Endothelial cell of coronary artery (primary cell): ENCODE results near the gene TXNDC17. TPM values are rescaled to one million over a fixed set of nuclear protein-coding genes. Genes with fewer than 3 reads are reported as not detected.

Source experiments
- total RNA-seq: library from RNA; depleted of rRNA; stranded (reverse); fragments of >200 nt; gene quantifications from 2 replicates; pipeline ENCODE4 v1.2.3, GENCODE V29; 2014

Gene TXNDC17
- total RNA-seq: 102 and 157 TPM in 2 replicates

DNA sequence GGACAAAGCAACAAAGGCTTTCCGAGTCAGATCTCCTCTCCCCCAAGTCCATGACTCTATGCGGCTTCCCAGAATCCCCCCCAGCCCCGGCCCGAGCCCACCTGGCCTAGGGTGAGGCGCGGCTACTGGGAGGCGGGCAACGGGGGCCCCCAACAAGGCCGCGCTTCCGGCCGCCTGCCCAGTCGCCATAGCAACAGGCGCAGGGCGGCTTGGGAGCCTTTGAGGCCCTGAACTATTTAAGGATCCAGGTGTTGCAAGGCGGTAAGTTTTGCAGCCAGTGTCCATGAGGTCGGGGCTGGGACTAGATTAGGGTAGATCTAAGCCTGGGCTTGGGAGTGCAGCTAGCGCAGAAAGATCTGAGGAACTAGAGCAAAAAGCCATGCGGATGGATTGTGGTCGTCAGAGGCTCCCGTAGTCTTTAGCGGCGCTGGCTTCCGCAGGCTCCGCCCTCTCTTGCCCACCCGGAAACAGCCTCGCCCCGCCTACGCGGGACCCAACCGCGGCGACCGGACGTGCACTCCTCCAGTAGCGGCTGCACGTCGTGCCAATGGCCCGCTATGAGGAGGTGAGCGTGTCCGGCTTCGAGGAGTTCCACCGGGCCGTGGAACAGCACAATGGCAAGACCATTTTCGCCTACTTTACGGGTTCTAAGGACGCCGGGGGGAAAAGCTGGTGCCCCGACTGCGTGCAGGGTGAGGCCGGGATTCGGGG lies at the start of gene TXNDC17, which contains the start of gene KIAA0753:
Gene TXNDC17, plus strand, starts transcription at position 525 of the 711 bp plus-strand sequence. Its CDS starts 23 bp downstream, at position 548.
Gene KIAA0753, minus strand, starts transcription at position 176 of the 711 bp plus-strand sequence. CDS start 5,608 bp downstream, outside the sequence.

DNA sequence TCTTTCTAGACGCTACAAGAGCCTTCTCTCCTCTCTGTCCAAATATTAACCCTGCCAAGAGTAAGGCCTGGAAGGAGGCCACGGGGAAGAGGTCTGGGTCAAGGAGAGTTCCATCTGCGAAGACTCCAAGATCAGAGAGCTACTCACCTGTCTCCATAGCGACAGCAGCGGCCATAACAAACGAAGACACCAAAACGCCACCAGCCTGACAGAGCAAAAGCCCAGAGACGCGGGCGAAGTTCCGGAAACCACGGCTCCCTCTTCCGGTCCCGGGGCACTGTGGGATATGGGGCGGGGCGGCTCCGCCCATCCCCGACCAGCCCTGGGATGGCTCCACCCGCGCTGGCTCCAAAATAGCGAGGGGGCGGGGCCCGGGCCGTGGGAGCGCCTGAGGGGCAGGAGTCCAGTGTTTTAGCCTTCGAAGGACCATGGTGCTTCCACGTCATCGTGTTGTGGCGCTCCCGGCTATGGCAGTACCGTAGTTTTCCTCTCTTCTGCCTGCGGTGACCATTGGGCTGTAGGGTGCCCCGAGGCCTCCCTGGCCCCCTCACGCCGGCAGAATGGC lies 10.6 kb downstream of the TXNDC17 start, which contains the start of the genes C17orf100 and MED31:
Gene C17orf100, plus strand, starts transcription at position 409 of the 565 bp plus-strand sequence. Its CDS starts 152 bp downstream, at position 561.
Gene MED31, minus strand, starts transcription at position 252 of the 565 bp plus-strand sequence. Its CDS starts 77 bp downstream, at position 175.

Other genes starting within 250 kb of the TXNDC17 start
- gene AIPL1, start 205.9 kb upstream of the TXNDC17 start, total RNA-seq: not detected in 2 replicates
- gene PIMREG, start 196.6 kb upstream of the TXNDC17 start, total RNA-seq: 8.8 and 20.2 TPM in 2 replicates
- gene PITPNM3, start 84.5 kb upstream of the TXNDC17 start, total RNA-seq: 2.2 and 2.7 TPM in 2 replicates
- gene KIAA0753, start 349 bp upstream of the TXNDC17 start, total RNA-seq: 9.9 and 13.5 TPM in 2 replicates
- 10.3 and 12.9 TPM in 2 replicates for gene MED31, start 10.5 kb downstream of the TXNDC17 start, total RNA-seq
- 0.18 and 0.38 TPM in 2 replicates for gene C17orf100, start 10.7 kb downstream of the TXNDC17 start, total RNA-seq
- not detected in 2 replicates for gene SLC13A5, start 72.3 kb downstream of the TXNDC17 start, total RNA-seq
- gene XAF1, start 115.0 kb downstream of the TXNDC17 start, total RNA-seq: 16.7 and 24.9 TPM in 2 replicates
- gene FBXO39, start 135.2 kb downstream of the TXNDC17 start, total RNA-seq: 0.56 and 1.3 TPM in 2 replicates
- not detected in 2 replicates for gene TEKT1, start 190.7 kb downstream of the TXNDC17 start, total RNA-seq